Aorta (tissue), 5 donors: ENCODE data around the gene BMP7. TPM values are rescaled to one million over a fixed set of nuclear protein-coding genes. Genes with fewer than 3 reads are reported as not detected.

Source experiments
- ATAC-seq: fragments of 200-7000 bp; cut with Tn5 transposase; one replicate; pipeline ENCODE4 v1.9.1; 2022; ENCODE audit warnings: moderate library complexity; ENCODE audit not compliant: low FRiP score
- DNase-seq, 2 donors: peaks; one replicate each; pipeline ENCODE4 v3.0.0-alpha.2; 2020
- H3K27ac ChIP-seq, 2 donors: one replicate each; pipeline ENCODE4 v1.5.1; 2013; ENCODE audit warnings: low read length in 2 of 2, mild to moderate bottlenecking in 2 of 2, moderate library complexity in 2 of 2, control low read depth in 1 of 2, inconsistent platforms in 1 of 2, low read depth in 1 of 2
- H3K27me3 ChIP-seq, 2 donors: one replicate each; pipeline ENCODE4 v1.6.1; 2013; ENCODE audit warnings: control low read depth in 1 of 2, low read length in 1 of 2, mild to moderate bottlenecking in 1 of 2, moderate library complexity in 1 of 2; ENCODE audit not compliant: insufficient read depth in 2 of 2, control insufficient read depth in 1 of 2
- H3K36me3 ChIP-seq, 2 donors: one replicate each; pipeline ENCODE4 v1.6.1; 2013; ENCODE audit warnings: control low read depth in 1 of 2, low read length in 1 of 2, mild to moderate bottlenecking in 1 of 2; ENCODE audit not compliant: insufficient read depth in 2 of 2, control insufficient read depth in 1 of 2
- H3K4me1 ChIP-seq, 2 donors: one replicate each; pipeline ENCODE4 v1.6.1; 2013; ENCODE audit warnings: low read length in 2 of 2, control low read depth in 1 of 2, mild to moderate bottlenecking in 1 of 2, moderate library complexity in 1 of 2; ENCODE audit not compliant: insufficient read depth in 2 of 2, control insufficient read depth in 1 of 2
- H3K4me3 ChIP-seq, 2 donors: one replicate each; pipeline ENCODE4 v1.5.1; 2013; ENCODE audit warnings: low read length in 2 of 2, control low read depth in 1 of 2, mild to moderate bottlenecking in 1 of 2
- H3K9me3 ChIP-seq: one replicate; pipeline ENCODE4 v1.6.1; 2013; ENCODE audit warnings: mild to moderate bottlenecking, low read length; ENCODE audit not compliant: control insufficient read depth
- WGBS, 2 donors: extraction: QIAGEN DNeasy Blood & Tissue Kit; methylation state at CpG; one replicate each; pipeline ENCODE4 v1.1.7; 2013; 5-methylcytosine and 5-hydroxymethylcytosine counted together
- intact Hi-C, 2 donors: fragments of 100-400 bp; cut with DNase I; formaldehyde crosslinking; loops; one replicate each; pipeline versions ENCODE4 v1.14.2 to v1.15.0; 2022
- polyA plus RNA-seq, 2 donors: library from polyadenylated mRNA; stranded (reverse); fragments of 200-250 nt; gene quantifications; one replicate each; pipeline ENCODE4 v1.2.3, GENCODE V29; 2013
- total RNA-seq, 2 donors: library from RNA; stranded (reverse); fragmentation: NEBNext Ultra II Directional; extraction: Animal tissue kit (Norgen Biotek cat#: 25700); gene quantifications; one replicate each; pipeline ENCODE4 v1.2.1, GENCODE V29; 2021
- donor health status: healthy with polysubstance abuse.
- donor health status: Bipolar disorder and iron deficiency.
- donor health status: DM: no; HTN: no; CAD: no.
- donor health status: DM: no; HTN: no; CAD: no.
- donor health status: DM: yes; HTN: yes; CAD: no.

BMP7 gene
- total and polyA plus RNA-seq, 4 donors, result 0.52 to 1.0 TPM; not detected in 2

GRCh38 chr20:57234556-57235251 is 31.7 kb downstream of the BMP7 start:
- Histone ChIP-seq H3K27ac (no peak overlapping the region), H3K27me3 (no peaks in the 10 kb centered on the region), H3K9me3 (no peaks in the 10 kb centered on the region), H3K4me3 (no peak overlapping the region), H3K4me1 (no peaks in the 10 kb centered on the region), H3K36me3 (no peaks in the 10 kb centered on the region)
- WGBS, 2 donors, result 18 to 30% methylated on average over 11 of the region's 11 CpGs
- DNase-seq (no peak), ATAC-seq (no peak)
- intact Hi-C loops, result no loop called here

- Histone ChIP-seq H3K4me1 (no peaks in the 10 kb centered on the region), H3K36me3 (no peaks in the 10 kb centered on the region), H3K27me3 (no peaks in the 10 kb centered on the region), H3K9me3 (no peaks in the 10 kb centered on the region), H3K27ac (no peak overlapping the region), H3K4me3 (no peak overlapping the region)
- DNase-seq (no peak), ATAC-seq (no peak)
- 79 to 84% methylated on average over 2 of the region's 2 CpGs for WGBS, 2 donors
- intact Hi-C loops, result no loop called here
Measured at GRCh38 chr20:57231951-57232428, 34.5 kb downstream of the BMP7 start.

- WGBS, 2 donors, result 64 to 74% methylated on average over 8 of the region's 8 CpGs
- no peak for ATAC-seq
- no peaks in the 10 kb centered on the region for H3K27me3 ChIP-seq
Measured at GRCh38 chr20:57231161-57231560, 35.3 kb downstream of the BMP7 start.

GRCh38 chr20:57230247-57230646 is 36.2 kb downstream of the BMP7 start:
- no peaks in the 10 kb centered on the region for H3K9me3 ChIP-seq
- H3K4me3 ChIP-seq, result no peak overlapping the region
- H3K36me3 ChIP-seq, result no peaks in the 10 kb centered on the region
- H3K27ac ChIP-seq, result no peak overlapping the region
- ATAC-seq, result no peak
- no peaks in the 10 kb centered on the region for H3K27me3 ChIP-seq
- no peak for DNase-seq
- WGBS, 2 donors, result 83 to 90% methylated on average over 8 of the region's 8 CpGs
- intact Hi-C loops, result no loop called here
- H3K4me1 ChIP-seq, result no peaks in the 10 kb centered on the region

More at GRCh38 chr20:57231161-57231560, 35.3 kb downstream of the BMP7 start:
- Histone ChIP-seq H3K4me3 (no peak overlapping the region), H3K27ac (no peak overlapping the region), H3K4me1 (no peaks in the 10 kb centered on the region), H3K9me3 (no peaks in the 10 kb centered on the region), H3K36me3 (no peaks in the 10 kb centered on the region)
- intact Hi-C loops, result no loop called here
- no peak for DNase-seq

GRCh38 chr20:57229490-57229889 is 37.0 kb downstream of the BMP7 start:
- no peak overlapping the region for H3K4me3 ChIP-seq
- no peaks in the 10 kb centered on the region for H3K4me1 ChIP-seq
- no peaks in the 10 kb centered on the region for H3K27me3 ChIP-seq
- DNase-seq (no peak), ATAC-seq (no peak)
- H3K27ac ChIP-seq, result no peak overlapping the region
- no peaks in the 10 kb centered on the region for H3K36me3 ChIP-seq
- 47% methylated on average over 4 of the region's 4 CpGs for WGBS, 2 donors
- no peaks in the 10 kb centered on the region for H3K9me3 ChIP-seq
- intact Hi-C loops, result no loop called here

GRCh38 chr20:57225830-57226229 is 40.6 kb downstream of the BMP7 start:
- H3K36me3 ChIP-seq, result no peaks in the 10 kb centered on the region
- no peaks in the 10 kb centered on the region for H3K4me1 ChIP-seq
- no peak for DNase-seq
- H3K27me3 ChIP-seq, result no peaks in the 10 kb centered on the region
- no peak for ATAC-seq
- H3K9me3 ChIP-seq, result no peaks in the 10 kb centered on the region
- no peak overlapping the region for H3K4me3 ChIP-seq
- H3K27ac ChIP-seq, result no peak overlapping the region
- WGBS, 2 donors, result 71 to 81% methylated on average over 7 of the region's 7 CpGs
- intact Hi-C loops, result no loop called here

- 76 to 85% methylated on average over 4 of the region's 4 CpGs for WGBS, 2 donors
- Histone ChIP-seq H3K36me3 (no peaks in the 10 kb centered on the region), H3K27me3 (no peaks in the 10 kb centered on the region), H3K4me3 (no peak overlapping the region), H3K27ac (no peak overlapping the region), H3K4me1 (no peaks in the 10 kb centered on the region), H3K9me3 (no peaks in the 10 kb centered on the region)
- DNase-seq (no peak), ATAC-seq (no peak)
- intact Hi-C loops, result no loop called here
Measured at GRCh38 chr20:57225197-57225733, 41.2 kb downstream of the BMP7 start.

GRCh38 chr20:57224641-57225138 is 41.8 kb downstream of the BMP7 start:
- 65 to 67% methylated on average over 19 of the region's 19 CpGs for whole genome bisulfite sequencing, 2 donors
- Histone ChIP-seq H3K27me3 (no peaks in the 10 kb centered on the region), H3K27ac (no peak overlapping the region), H3K4me1 (no peaks in the 10 kb centered on the region), H3K4me3 (no peak overlapping the region), H3K36me3 (no peaks in the 10 kb centered on the region), H3K9me3 (no peaks in the 10 kb centered on the region)
- DNase-seq, result no peak
- intact Hi-C loops, result no loop called here
- ATAC-seq, result peak; percentile 39
